Neural cell (in vitro differentiated cells): ENCODE data around the gene SLC27A4.

Experiments used
- CTCF ChIP-seq: fragments of 450-650 bp; IDR thresholded peaks from 2 replicates; pipeline ENCODE4 v1.5.1; 2014; ENCODE audit warnings: antibody characterized with exemption, mild to moderate bottlenecking, moderate library complexity; ENCODE audit not compliant: poor library complexity, severe bottlenecking
- EZH2 ChIP-seq: fragments of 200-600, 300-800 bp; shearing (Covaris generic), sonication (generic); IDR thresholded peaks from 2 replicates; pipeline ENCODE4 v1.6.1; 2014; ENCODE audit warnings: antibody characterized with exemption, low read length, borderline replicate concordance, mild to moderate bottlenecking; ENCODE audit not compliant: insufficient read depth, poor library complexity, severe bottlenecking
- POLR2AphosphoS5 ChIP-seq: IDR thresholded peaks from 2 replicates; pipeline ENCODE4 v1.6.1; 2012
- TAF1 ChIP-seq: IDR thresholded peaks from 2 replicates; pipeline ENCODE4 v1.6.1; 2012; ENCODE audit warnings: low read depth

- no peak for TF ChIP-seq CTCF
- TF ChIP-seq TAF1, result no peak
- no peak for TF ChIP-seq EZH2
- TF ChIP-seq POLR2AphosphoS5, result no peak
These were observed 59.5 kb downstream of the SLC27A4 start for GRCh38 chr9:128399861-128400260.
